MM.1S (cell line): ENCODE results near the gene PTTG2.

Source experiments
- DNase-seq: peaks from one replicate; pipeline ENCODE4 v3.0.0-alpha.2; 2015
- H2AFZ ChIP-seq: fragments of 300-600 bp; sonication (generic); 2 replicates; pipeline ENCODE4 v1.6.0; 2016; ENCODE audit warnings: antibody characterized with exemption, low read length
- H3F3A ChIP-seq: fragments of 300-600 bp; sonication (generic); 2 replicates; pipeline ENCODE4 v1.6.1; 2016; ENCODE audit warnings: mild to moderate bottlenecking, antibody characterized with exemption, low read length, moderate library complexity, mixed read lengths; ENCODE audit not compliant: insufficient read depth
- H3K27ac ChIP-seq: fragments of 300-600 bp; sonication (generic); 2 replicates; pipeline ENCODE4 v1.5.1; 2016; ENCODE audit warnings: mild to moderate bottlenecking, low read length
- H3K27me3 ChIP-seq: fragments of 300-600 bp; sonication (generic); replicated peaks from 2 replicates; pipeline ENCODE4 v1.6.0; 2016; ENCODE audit warnings: low read length; ENCODE audit not compliant: insufficient read depth
- H3K36me3 ChIP-seq: fragments of 300-600 bp; sonication (generic); replicated peaks from 2 replicates; pipeline ENCODE4 v1.6.1; 2016; ENCODE audit warnings: mild to moderate bottlenecking, low read length, mixed read lengths; ENCODE audit not compliant: insufficient read depth
- H3K4me1 ChIP-seq: fragments of 300-600 bp; sonication (generic); 2 replicates; pipeline ENCODE4 v1.6.1; 2016; ENCODE audit warnings: low read length, mixed read lengths
- H3K4me2 ChIP-seq: fragments of 300-600 bp; sonication (generic); 2 replicates; pipeline ENCODE4 v1.6.0; 2016; ENCODE audit warnings: low read depth, low read length
- H3K4me3 ChIP-seq: fragments of 300-600 bp; sonication (generic); 2 replicates; pipeline ENCODE4 v1.5.1; 2016; ENCODE audit warnings: low read length, mixed read lengths
- H3K79me2 ChIP-seq: fragments of 300-600 bp; sonication (generic); 2 replicates; pipeline ENCODE4 v1.6.1; 2016; ENCODE audit warnings: mixed run types, low read length, mixed read lengths
- H3K9ac ChIP-seq: fragments of 300-600 bp; sonication (generic); 2 replicates; pipeline ENCODE4 v1.6.1; 2016; ENCODE audit warnings: low read length, mixed read lengths
- H3K9me2 ChIP-seq: fragments of 300-600 bp; sonication (generic); replicated peaks from 2 replicates; pipeline ENCODE4 v1.6.1; 2016; ENCODE audit warnings: mild to moderate bottlenecking, low read length, mixed read lengths; ENCODE audit not compliant: insufficient read depth
- H3K9me3 ChIP-seq: fragments of 300-600 bp; sonication (generic); replicated peaks from 2 replicates; pipeline ENCODE4 v1.6.1; 2016; ENCODE audit warnings: mild to moderate bottlenecking, low read length, mixed read lengths; ENCODE audit not compliant: insufficient read depth
- H4K20me1 ChIP-seq: fragments of 300-600 bp; sonication (generic); 2 replicates; pipeline ENCODE4 v1.6.1; 2016; ENCODE audit warnings: mild to moderate bottlenecking, low read length, moderate library complexity, mixed read lengths; ENCODE audit not compliant: insufficient read depth
- CTCF ChIP-seq: fragments of 300-600 bp; sonication (generic); IDR thresholded peaks from 2 replicates; pipeline ENCODE4 v1.5.1; 2016; ENCODE audit warnings: antibody characterized with exemption, low read length, mixed read lengths
- EZH2 ChIP-seq: fragments of 300-600 bp; sonication (generic); optimal IDR thresholded peaks from 2 replicates; pipeline ENCODE3; 2017; ENCODE audit warnings: low read depth, mild to moderate bottlenecking, antibody characterized with exemption, low read length, mixed read lengths
- EZH2phosphoT487 ChIP-seq: fragments of 300-600 bp; sonication (generic); IDR thresholded peaks from 2 replicates; pipeline ENCODE4 v1.6.1; 2018; ENCODE audit warnings: antibody characterized with exemption, low read length

Gene PTTG2

GRCh38 chr4:37938208-37938607 lies 22.0 kb upstream of the PTTG2 start:
- Histone ChIP-seq H3F3A (no peaks in the 10 kb centered on the region), H3K79me2 (peaks cover 18% of the 10 kb centered on the region), H3K9me2 (no peaks in the 10 kb centered on the region), H3K4me1 (no peaks in the 10 kb centered on the region), H3K27ac (no peak overlapping the region), H4K20me1 (no peaks in the 10 kb centered on the region), H3K9ac (no peak overlapping the region), H3K4me2 (no peak overlapping the region), H3K4me3 (no peak overlapping the region), H3K9me3 (no peaks in the 10 kb centered on the region), H3K36me3 (no peaks in the 10 kb centered on the region), H3K27me3 (no peaks in the 10 kb centered on the region), H2AFZ (no peak overlapping the region)
- DNase-seq, result no peak
- no peak for TF ChIP-seq EZH2
- TF ChIP-seq CTCF, result no peak
- no peak for TF ChIP-seq EZH2phosphoT487

GRCh38 chr4:37946503-37947179 lies 13.6 kb upstream of the PTTG2 start:
- Histone ChIP-seq H3K27ac (no peak overlapping the region), H2AFZ (no peak overlapping the region), H3F3A (no peaks in the 10 kb centered on the region), H3K36me3 (no peaks in the 10 kb centered on the region), H3K4me2 (no peak overlapping the region), H3K4me3 (no peak overlapping the region), H3K9me3 (no peaks in the 10 kb centered on the region), H3K9ac (no peak overlapping the region), H3K79me2 (peaks cover 13% of the 10 kb centered on the region), H4K20me1 (no peaks in the 10 kb centered on the region), H3K4me1 (no peaks in the 10 kb centered on the region), H3K27me3 (no peaks in the 10 kb centered on the region), H3K9me2 (no peaks in the 10 kb centered on the region)
- TF ChIP-seq EZH2phosphoT487 (no peak), EZH2 (no peak), CTCF (no peak)
- DNase-seq, result no peak

GRCh38 chr4:37948542-37948941 lies 11.7 kb upstream of the PTTG2 start:
- Histone ChIP-seq H2AFZ (no peak overlapping the region), H3K79me2 (peaks cover 13% of the 10 kb centered on the region), H3K4me1 (no peaks in the 10 kb centered on the region), H3K36me3 (no peaks in the 10 kb centered on the region), H3K27ac (no peak overlapping the region), H3K9me2 (no peaks in the 10 kb centered on the region), H3F3A (no peaks in the 10 kb centered on the region), H4K20me1 (no peaks in the 10 kb centered on the region), H3K9me3 (no peaks in the 10 kb centered on the region), H3K27me3 (no peaks in the 10 kb centered on the region), H3K4me2 (no peak overlapping the region), H3K9ac (no peak overlapping the region), H3K4me3 (no peak overlapping the region)
- TF ChIP-seq EZH2, result no peak
- no peak for TF ChIP-seq EZH2phosphoT487
- no peak for TF ChIP-seq CTCF
- no peak for DNase-seq
